ENCODE results near the gene ITGAD. TPM values are rescaled to one million over a fixed set of nuclear protein-coding genes. Genes with fewer than 3 reads are reported as not detected.

The ITGAD gene
- total and polyA plus RNA-seq, 11 donors = 0.41 to 0.80 TPM; not detected in 9

GRCh38 chr16:31474773-31475738, 81.9 kb downstream of the ITGAD start:
- Histone ChIP-seq H3K36me3 (peaks cover 0 to 50% (median 39%) of the 10 kb centered on the region in 9 donors), H3K27me3 (peaks cover 0 to 2% (median 0%) of the 10 kb centered on the region in 9 donors), H3K4me3 (no peak overlapping the region), H3K27ac (peak overlapping the region in 1 of 12 donors; percentile 97), H3K4me1 (peaks cover 0 to 31% (median 14%) of the 10 kb centered on the region in 12 donors), H3K9me3 (no peaks in the 10 kb centered on the region)
- ATAC-seq = no peak
- WGBS, 4 donors = 91 to 95% (median 93%) methylated on average over 12 of the region's 12 CpGs
- no peak for DNase-seq
- intact Hi-C loops (cut with DNase I) = loop anchor here in 2 of 10 donors (5.0 kb wide), 1 partner anchor 32 kb away; the partner anchor contains the start of gene RUSF1 (in 2 of the 2)
- TF ChIP-seq POLR2A (IDR thresholded peaks at IDR 0.05) (no peak), CTCF (IDR thresholded peaks at IDR 0.05) (no peak)

- intact Hi-C loops (cut with DNase I) = no loop called here
- peak overlapping the region in 1 of 12 donors; percentile 72 for H3K27ac ChIP-seq
- peaks cover 0 to 34% (median 17%) of the 10 kb centered on the region in 12 donors for H3K4me1 ChIP-seq
- ATAC-seq (no peak), DNase-seq (no peak)
- WGBS, 4 donors = 83 to 89% (median 88%) methylated on average over 20 to 26 of the region's 26 CpGs
- no peaks in the 10 kb centered on the region for H3K9me3 ChIP-seq
- H3K27me3 ChIP-seq = peaks cover 0 to 2% (median 0%) of the 10 kb centered on the region in 9 donors
- H3K4me3 ChIP-seq = peak overlapping the region in 1 of 12 donors; percentile 56
- no peak for TF ChIP-seq CTCF (IDR thresholded peaks at IDR 0.05)
- TF ChIP-seq POLR2A (IDR thresholded peaks at IDR 0.05) = no peak
- peaks cover 0 to 50% (median 39%) of the 10 kb centered on the region in 9 donors for H3K36me3 ChIP-seq
Measured at GRCh38 chr16:31475946-31476302, 82.8 kb downstream of the ITGAD start.

Other genes with a start within 250 kb of the ITGAD start
- 1 to 10 TPM in 7 of 9 donors, under 1 TPM in 2; 0.35 to 5.1 (median 1.2) TPM for gene PRSS36, start 243.3 kb upstream of the ITGAD start, total RNA-seq
- gene PRSS36, start 243.3 kb upstream of the ITGAD start, polyA plus RNA-seq = 1 to 10 TPM; 1.0 to 2.6 TPM
- 100 to 1,000 TPM in 7 of 9 donors, 10 to 100 TPM in 2; 20.3 to 213 (median 127) TPM for gene FUS, start 213.2 kb upstream of the ITGAD start, total RNA-seq
- gene FUS, start 213.2 kb upstream of the ITGAD start, polyA plus RNA-seq = 100 to 1,000 TPM; 127 to 155 TPM
- gene PYCARD, start 190.6 kb upstream of the ITGAD start, total RNA-seq = 10 to 100 TPM in 3 of 9 donors, 1 to 10 TPM in 6; 2.0 to 42.2 (median 5.2) TPM
- 10 to 100 TPM in 1 of 2 donors, 1 to 10 TPM in 1; 3.9 to 10.0 TPM for gene PYCARD, start 190.6 kb upstream of the ITGAD start, polyA plus RNA-seq
- gene TRIM72, start 179.2 kb upstream of the ITGAD start, total RNA-seq = 1 to 10 TPM in 8 of 9 donors, under 1 TPM in 1; 0.32 to 3.4 (median 1.6) TPM
- 1 to 10 TPM; 1.0 to 1.2 TPM for gene TRIM72, start 179.2 kb upstream of the ITGAD start, polyA plus RNA-seq
- not detected for gene PYDC1, start 176.2 kb upstream of the ITGAD start, total RNA-seq
- not detected for gene PYDC1, start 176.2 kb upstream of the ITGAD start, polyA plus RNA-seq
- 10 to 100 TPM in 2 of 9 donors, 1 to 10 TPM in 7; 1.9 to 48.7 (median 4.9) TPM for gene ITGAM, start 133.4 kb upstream of the ITGAD start, total RNA-seq
- 1 to 10 TPM; 2.5 to 2.6 TPM for gene ITGAM, start 133.4 kb upstream of the ITGAD start, polyA plus RNA-seq
- 10 to 100 TPM in 2 of 9 donors, 1 to 10 TPM in 6, under 1 TPM in 1; 0.73 to 52.7 (median 2.0) TPM for gene ITGAX, start 38.2 kb upstream of the ITGAD start, total RNA-seq
- gene ITGAX, start 38.2 kb upstream of the ITGAD start, polyA plus RNA-seq = 1 to 10 TPM; 2.0 to 2.2 TPM
- gene COX6A2, start 35.0 kb downstream of the ITGAD start, total RNA-seq = 1,000 to 10,000 TPM in 7 of 9 donors, 100 to 1,000 TPM in 2; 393 to 1,682 (median 1,115) TPM
- gene COX6A2, start 35.0 kb downstream of the ITGAD start, polyA plus RNA-seq = over 10,000 TPM in 1 of 2 donors, 1,000 to 10,000 TPM in 1; 1,628 to 10,029 TPM
- gene ZNF843, start 49.5 kb downstream of the ITGAD start, total RNA-seq = 1 to 10 TPM; 1.0 to 4.7 (median 2.5) TPM
- gene ZNF843, start 49.5 kb downstream of the ITGAD start, polyA plus RNA-seq = 1 to 10 TPM in 1 of 2 donors, under 1 TPM in 1; 0.43 to 1.2 TPM
- gene ARMC5, start 66.2 kb downstream of the ITGAD start, total RNA-seq = 1 to 10 TPM; 4.1 to 9.2 (median 6.5) TPM
- gene ARMC5, start 66.2 kb downstream of the ITGAD start, polyA plus RNA-seq = 1 to 10 TPM; 6.6 to 8.2 TPM
- gene TGFB1I1, start 78.8 kb downstream of the ITGAD start, total RNA-seq = 10 to 100 TPM; 12.9 to 37.7 (median 19.5) TPM
- 10 to 100 TPM; 14.1 to 29.5 TPM for gene TGFB1I1, start 78.8 kb downstream of the ITGAD start, polyA plus RNA-seq
- gene SLC5A2, start 89.8 kb downstream of the ITGAD start, total RNA-seq = not detected
- under 1 TPM; 0.08 to 0.76 TPM for gene SLC5A2, start 89.8 kb downstream of the ITGAD start, polyA plus RNA-seq
- gene RUSF1, start 115.1 kb downstream of the ITGAD start, total RNA-seq = 10 to 100 TPM; 17.8 to 32.5 (median 21.2) TPM
- gene RUSF1, start 115.1 kb downstream of the ITGAD start, polyA plus RNA-seq = 10 to 100 TPM; 25.3 to 30.9 TPM
- 1 to 10 TPM in 1 of 9 donors, not detected in 8; 2.2 TPM for gene AHSP, start 134.6 kb downstream of the ITGAD start, total RNA-seq
- not detected for gene AHSP, start 134.6 kb downstream of the ITGAD start, polyA plus RNA-seq

Data from heart left ventricle (tissue), 16 donors.